Inferior parietal cortex (tissue), 1 donor: Measurements from ENCODE around the gene UBA5.

ENCODE experiments used
- DNase-seq: peaks from one replicate; pipeline ENCODE4 v3.0.0-alpha.2; 2016; ENCODE audit errors: extremely low spot score

The UBA5 gene

DNA sequence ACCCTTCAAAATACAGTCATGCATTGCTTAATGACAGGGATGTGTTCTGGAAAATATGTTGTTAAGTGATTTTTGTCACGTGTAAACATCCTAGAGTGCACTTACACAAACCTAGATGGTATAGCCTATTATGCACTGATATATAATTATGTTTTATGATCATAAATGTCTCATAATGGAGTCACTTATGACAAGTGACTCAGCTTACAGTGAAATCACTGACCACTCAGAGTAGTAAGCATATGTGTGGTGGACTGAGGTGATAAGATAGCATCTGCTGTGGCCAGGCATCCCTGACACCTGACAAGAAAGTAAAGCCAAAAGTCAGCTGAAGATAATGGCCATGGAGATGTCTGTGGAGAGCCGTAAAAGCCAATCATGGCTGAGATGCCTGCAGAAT lies 5.9 kb upstream of the UBA5 start:
- DNase-seq: no peak

DNA sequence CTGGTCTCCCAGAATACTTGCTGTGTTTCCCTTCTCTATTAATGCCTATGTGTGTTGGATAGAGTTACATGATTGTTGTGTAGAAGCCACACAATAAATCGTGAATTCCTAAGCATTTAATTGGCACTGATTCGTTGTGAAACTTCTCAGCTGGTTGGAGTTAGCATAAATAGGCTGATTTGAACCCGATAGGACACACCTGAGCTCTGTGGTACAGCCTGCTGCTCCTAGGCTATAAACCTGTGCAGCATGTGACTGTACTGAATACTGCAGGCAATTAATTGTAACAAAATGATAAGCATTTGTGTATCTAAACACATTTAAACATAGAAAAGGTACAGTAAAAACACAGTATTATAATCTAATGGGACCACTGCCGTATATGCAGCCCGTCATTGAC lies 5.4 kb upstream of the UBA5 start:
- DNase-seq: no peak

DNA sequence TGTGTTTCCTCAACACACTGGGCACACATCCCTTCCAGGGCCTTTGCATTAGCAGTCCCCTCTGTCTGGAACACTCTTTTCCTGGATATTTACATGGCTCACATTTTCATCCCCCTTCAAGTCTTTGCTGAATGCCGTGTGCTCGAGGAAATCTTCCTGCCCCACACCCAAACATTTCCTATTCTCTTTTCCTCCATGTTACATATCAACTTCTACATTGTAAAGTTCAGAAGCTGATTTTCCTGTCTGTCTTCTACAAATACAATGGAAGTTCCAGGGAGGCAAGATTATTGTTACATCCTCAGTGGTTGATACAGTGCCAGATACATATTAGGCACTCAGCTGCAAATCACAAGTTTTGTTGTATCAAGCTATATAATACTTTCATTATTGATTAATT lies 4.7 kb upstream of the UBA5 start:
- no peak for DNase-seq

DNA sequence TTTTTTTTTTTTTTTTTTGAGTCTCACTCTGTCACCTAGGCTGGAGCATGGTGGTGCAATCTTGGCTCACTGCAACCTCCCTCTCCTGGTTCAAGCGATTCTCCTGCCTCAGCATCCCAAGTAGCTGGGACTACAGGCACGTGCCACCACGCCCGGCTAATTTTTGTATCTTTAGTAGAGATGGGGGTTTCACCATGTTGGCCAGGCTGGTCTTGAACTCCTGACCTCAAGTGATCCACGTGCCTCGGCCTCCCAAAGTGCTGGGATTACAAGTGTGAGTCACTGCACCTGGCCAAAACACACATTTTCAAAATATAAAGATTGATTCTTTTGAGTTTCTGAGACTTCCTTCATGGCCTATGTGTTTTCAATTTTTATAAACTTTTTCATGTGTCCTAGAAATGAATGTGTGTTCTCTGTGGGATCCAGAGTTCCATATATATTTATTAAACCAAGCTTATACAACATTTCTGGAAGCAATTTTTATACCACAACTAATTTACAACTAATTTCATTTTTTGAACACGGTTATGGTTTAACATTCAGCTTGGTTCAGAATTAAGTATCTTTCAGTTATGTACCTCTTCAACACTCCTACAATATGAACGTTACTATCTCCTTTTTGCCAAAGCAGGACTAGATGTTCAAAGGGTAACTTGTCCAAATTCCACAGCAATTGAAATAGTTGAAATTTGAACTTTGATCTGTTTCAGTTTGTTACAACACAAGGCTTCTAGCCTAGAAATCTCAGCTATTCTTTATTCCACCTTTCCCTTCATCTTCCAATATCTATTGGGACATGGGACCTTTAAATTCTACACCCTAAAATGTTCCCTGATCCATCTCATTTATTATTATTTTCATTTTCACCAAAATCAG lies 2.0 kb upstream of the UBA5 start:
- DNase-seq: no peak

DNA sequence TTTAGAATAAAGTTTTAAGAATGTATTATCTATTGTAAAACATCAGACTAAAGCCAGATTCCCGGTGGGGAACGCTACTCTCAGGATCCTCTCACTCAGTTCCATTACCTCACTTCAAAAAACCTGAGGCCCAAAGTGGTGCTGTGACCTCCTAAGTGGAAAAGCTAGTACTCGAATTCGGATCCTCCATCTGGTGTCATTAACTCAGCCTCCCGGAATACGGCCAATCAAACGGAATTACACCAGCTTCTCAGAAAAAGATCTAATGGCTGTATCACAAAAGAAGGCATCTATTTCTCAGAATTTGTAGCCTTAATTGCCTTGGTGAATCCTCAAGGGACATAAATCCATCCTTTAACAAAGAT lies 1.1 kb upstream of the UBA5 start:
- no peak for DNase-seq

DNA sequence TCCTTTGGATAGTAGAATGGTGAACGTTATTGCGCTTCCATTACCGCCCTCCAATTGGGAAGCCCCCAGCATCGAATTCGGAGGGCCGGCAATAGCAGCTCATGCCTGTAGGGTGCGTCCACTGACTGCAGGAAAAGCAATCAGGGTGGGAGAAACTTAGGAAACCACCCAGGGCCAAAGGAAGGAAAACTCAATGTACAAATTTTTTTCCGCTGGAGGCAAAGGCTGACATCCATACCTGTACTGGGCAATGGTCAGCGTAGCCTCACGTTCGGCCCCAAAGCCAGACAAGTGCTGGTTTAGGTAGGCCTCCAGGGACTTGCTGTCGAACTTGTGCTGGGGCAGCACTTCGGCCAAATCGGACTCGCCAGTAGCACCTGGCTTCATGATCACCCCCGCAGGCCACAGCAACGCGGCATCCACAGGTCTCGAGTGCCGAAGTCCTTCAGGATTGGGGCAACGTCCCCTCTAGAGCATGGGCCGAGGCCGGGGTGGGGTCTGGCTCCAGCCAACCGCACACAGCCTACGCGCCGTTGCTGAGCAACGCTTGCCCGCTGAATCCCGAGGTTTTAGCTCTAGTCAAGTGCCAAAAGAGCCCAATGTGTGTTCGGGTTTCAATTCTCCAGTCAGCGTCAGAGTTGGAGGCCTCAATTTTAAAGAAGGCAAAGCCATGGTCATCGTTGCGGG lies 621 bp upstream of the UBA5 start, which contains the start of gene ACAD11:
TSS of gene ACAD11 (minus strand) at position 445 of the 687 bp plus-strand sequence. CDS start at position 387, 58 bp downstream.
- DNase-seq: peak; percentile 64

DNA sequence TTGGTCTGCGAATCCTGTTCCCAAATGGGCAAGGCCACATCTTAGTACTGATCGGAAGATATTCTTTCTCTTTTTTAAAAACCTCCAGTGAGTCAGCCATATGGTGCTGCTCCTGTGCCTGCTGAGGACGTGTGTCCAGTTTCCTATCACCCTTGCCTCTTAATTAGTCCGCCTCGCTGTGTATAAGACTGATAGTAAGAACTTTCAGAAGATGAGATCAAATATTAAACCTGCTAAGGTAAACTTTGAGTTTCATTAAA lies 612 bp downstream of the UBA5 start:
- DNase-seq: no peak

DNA sequence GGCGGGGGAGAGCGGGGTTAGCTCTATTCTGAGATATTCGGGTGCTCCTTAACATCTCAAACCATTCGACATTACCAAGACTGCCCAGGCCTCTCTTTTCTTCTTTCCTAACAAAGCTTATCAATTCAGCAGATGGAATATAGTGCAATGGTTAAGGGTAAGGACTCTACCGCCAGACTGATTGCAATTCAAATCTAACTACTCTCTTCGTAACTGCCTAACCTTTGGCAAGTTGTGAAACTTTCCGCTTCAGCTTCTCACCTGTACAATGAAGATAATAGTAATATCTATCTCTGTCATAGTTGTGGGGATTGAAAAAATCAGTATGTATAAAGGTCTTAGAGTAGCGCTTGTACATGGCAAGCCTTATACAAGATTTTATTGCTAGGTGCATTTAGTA lies 972 bp downstream of the UBA5 start:
- no peak for DNase-seq

DNA sequence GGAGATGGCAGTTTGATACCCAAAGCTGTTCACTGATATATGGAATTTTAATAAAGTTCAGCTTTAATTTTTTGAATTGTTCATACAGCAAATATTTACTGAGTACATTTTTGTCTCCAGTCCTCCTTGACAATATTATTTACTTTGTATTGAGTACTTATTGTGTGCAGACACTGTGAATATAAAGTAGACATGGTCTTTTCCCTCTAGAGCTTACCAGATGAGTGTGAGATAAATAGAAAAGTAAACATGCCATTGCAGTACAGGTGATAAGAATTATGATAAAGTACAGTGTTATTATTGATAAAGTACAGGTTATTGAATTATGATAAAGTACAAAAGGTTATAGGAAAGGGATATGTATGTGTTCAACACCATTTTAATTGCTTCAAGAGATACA lies 2.1 kb downstream of the UBA5 start:
- no peak for DNase-seq

DNA sequence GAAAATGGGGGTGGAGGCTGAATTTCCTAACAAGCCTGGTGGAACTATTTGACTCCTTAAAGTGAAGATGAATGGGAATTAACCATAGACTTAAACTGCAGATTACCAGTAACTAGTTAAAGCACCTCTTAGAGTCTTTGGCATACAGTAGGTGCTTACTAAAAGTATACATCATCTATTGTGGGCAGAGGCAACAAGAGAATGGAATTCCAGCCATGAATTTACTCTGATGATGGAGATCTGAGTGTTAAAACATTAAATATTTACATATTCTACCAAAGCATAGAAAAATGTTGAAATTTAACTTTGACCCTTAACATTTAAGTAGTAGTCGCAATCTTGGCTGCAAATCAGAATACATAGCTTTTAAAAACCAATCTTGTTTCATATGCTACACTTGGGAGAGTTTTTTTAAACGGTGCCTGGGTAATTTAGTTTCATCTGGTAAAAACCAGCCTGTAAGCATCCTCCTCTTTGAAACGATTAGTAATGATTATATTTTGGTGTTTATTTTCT lies 5.2 kb downstream of the UBA5 start:
- no peak for DNase-seq

DNA sequence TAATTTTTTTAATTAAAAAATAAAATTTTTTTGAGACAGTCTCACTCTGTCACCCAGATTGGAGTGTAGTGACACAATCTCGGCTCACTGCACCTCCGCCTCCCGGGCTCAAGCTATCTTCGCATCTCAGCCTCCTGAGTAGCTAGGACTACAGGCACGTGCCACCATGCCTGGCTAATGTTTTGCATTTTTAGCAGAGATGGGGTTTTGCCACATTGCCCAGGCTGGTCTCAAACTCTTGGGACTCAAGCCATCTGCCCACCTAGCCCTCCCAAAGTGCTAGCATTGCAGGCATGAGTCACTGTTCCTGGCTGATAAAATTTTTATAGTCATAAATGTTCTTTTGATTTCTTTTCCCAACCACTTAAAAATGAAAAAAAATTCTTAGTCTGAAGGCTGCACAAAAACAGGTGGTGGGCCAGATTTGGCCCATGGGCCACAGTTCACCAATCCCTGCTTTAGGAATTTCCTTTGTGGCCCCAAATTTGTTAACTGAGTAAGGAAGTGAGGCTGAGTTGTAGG lies 9.2 kb downstream of the UBA5 start:
- no peak for DNase-seq

DNA sequence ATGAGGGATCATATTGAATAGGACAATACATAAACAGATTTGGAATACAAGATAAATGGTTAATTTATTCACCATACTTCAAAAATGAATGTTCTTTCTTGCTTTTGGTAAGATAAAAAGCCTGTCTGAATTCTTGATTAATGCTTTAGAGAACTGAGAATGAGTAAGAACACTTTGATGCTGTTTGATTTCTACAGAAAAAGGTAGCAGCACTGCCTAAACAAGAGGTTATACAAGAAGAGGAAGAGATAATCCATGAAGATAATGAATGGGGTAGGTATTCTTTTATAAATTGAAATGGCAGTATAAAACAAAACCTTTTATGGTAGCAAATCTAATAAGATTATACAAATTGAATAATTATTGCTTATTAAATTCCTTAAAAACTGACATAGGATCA lies 15.3 kb downstream of the UBA5 start:
- DNase-seq: no peak

DNA sequence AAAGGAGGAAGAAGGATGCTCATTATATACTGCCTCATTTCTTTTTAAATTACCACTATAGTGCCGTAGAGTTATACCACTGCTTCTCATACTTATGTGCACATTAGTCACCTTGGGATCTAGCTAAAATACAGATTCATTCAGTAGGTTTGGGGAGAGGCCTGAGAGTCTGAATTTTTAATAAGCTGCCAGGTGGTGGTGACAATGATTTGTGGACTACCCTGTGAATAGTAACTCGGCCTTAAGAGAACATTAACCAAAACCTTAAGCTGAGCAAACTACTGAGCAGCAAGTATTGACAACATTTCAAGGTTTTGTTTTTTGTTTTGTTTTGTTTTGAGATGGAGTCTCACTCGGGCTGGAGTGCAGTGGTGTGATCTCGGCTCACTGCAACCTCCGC lies 19.8 kb downstream of the UBA5 start:
- no peak for DNase-seq

DNA sequence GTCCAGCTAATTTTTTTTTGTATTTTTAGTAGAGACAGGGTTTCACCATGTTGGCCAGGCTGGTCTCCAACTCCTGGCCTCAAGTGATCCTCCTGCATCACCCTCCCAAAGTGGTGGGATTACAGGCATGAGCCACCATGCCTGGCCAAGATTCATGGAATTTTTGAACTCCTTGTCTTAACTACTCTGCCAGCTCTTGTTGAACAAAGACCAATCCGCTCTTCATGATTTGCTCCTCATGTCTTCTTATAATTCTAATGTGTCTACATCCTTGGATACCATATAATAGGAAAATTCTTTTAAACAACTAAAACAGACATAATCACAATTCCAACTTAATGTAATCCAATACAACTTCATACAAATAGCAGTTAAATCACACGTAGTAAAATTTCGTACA lies 21.3 kb downstream of the UBA5 start:
- DNase-seq: no peak

DNA sequence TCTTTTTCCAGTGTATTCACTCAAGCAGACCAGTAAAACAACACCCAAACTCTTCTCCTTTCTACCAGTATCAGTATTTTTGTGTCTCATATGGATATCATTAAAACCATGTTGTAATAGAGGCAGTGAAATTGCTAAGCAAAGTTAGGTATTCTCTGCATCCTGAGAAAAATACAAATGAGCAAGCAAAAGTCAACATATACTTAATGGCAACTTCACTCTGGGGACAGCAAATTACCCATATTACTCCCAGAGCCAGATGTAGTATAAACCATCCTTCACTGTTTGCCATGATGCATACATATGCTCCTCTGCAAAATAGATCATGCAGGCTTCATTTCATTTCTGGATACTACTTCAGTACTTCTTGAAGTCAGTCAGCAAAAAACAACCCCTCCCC lies 22.1 kb downstream of the UBA5 start:
- DNase-seq: no peak

DNA sequence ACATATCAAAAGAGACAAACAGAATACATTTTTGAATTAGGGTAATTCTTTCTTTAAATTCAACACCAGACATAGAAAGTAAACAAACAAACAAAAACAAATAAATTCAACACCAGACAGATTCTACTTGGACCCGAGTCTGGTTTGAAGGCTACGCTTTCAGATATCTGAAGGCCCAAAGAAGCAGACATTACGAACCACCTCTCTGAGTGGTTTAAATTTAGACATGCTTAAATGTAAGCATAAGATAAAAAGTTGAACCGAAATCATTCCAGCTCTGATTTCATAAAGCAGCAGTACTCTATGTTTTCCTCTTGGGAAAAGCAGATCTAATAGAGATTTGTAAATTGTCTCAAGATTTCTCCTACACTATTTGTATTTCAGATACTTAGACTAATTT lies 29.9 kb downstream of the UBA5 start:
- no peak for DNase-seq

DNA sequence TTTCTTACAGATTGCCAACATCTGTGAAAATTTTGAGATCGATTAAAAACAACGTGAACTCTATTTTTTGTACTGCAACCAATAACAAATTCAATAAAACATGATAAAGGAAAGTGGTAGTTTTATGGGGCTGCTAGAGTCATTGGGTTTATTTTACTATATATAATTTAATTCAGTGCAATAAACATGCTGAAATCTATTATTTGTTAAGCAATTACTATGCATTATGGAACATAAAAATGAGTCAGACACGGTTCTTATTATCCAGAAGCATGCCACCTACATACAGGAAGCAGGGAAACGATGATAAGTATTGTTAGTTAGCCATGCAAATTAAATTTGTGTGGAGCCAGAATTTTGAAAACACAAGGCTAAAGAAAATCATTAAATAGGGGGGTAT lies 34.9 kb downstream of the UBA5 start:
- DNase-seq: no peak

DNA sequence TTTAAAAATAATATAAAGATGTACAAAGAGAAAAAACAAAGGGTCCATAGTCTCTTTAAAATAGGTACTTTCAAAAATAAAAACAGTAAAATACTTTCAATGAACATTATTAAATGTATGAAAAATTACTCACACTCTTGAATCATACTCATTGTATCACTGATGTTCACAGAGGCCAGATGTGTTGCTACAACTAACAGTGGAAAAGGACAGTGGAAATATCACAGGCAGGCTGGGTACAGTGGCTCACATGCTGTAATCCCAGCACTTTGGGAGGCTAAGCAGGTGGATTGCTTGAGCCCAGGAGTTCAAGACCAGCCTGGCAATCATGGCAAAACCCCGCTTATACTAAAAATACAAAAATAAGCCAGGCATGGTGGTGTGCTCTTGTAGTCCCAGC lies 35.3 kb downstream of the UBA5 start:
- no peak for DNase-seq

DNA sequence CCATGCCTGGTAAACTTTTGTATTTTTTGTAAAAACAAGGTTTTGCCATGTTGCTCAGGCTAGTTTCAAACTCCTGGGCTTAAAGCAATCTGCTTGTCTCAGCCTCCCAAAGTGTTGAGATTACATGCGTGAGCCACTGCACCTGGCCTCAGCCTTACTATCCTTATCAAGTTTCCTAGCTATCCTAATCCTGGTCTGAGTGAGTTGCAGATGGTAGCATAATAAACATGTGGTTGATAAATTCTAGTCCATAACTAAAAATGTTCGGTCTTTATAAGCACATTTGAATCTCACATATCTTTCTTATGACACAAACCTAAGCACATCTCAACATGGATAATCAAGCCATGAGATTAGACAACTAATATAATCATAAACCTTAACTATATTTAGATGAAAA lies 43.6 kb downstream of the UBA5 start:
- DNase-seq: no peak

DNA sequence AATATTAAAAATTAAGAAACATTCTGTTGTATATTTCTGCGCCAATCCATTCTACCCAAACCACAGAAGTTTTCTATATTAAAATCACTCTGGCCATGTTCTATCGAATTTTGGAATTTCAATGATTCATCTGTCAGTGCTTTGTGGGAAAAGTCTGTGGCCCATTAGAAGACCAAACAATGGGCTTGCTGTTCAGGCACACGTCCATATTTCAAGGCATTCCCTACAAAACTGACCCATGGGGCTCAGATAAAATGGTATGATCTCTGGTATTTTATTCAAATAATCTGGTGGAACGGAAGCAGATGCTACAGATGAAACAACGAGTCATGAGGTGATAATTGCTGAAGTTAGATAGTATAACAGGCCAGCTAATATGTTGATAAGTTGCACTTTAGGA lies 49.6 kb downstream of the UBA5 start:
- DNase-seq: no peak

DNA sequence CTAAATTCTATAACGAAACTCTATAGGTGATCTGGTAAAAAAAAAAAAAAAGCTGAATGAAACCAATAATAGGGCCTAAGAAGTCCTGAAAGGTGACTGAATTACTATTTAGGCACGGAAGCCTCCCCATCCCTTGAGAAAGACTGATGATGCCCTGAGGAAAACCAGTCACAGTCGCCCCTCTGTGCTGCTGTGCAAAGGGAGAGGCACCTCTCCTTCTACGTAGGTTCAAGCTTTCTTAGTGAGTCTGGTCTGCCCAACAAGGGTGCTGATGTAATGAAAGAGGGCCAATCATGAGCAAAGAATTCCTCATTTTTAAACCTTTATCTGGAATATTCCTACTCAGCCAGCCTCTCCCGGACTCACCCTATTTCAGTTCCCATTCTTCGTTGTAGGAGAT lies 50.2 kb downstream of the UBA5 start:
- no peak for DNase-seq

DNA sequence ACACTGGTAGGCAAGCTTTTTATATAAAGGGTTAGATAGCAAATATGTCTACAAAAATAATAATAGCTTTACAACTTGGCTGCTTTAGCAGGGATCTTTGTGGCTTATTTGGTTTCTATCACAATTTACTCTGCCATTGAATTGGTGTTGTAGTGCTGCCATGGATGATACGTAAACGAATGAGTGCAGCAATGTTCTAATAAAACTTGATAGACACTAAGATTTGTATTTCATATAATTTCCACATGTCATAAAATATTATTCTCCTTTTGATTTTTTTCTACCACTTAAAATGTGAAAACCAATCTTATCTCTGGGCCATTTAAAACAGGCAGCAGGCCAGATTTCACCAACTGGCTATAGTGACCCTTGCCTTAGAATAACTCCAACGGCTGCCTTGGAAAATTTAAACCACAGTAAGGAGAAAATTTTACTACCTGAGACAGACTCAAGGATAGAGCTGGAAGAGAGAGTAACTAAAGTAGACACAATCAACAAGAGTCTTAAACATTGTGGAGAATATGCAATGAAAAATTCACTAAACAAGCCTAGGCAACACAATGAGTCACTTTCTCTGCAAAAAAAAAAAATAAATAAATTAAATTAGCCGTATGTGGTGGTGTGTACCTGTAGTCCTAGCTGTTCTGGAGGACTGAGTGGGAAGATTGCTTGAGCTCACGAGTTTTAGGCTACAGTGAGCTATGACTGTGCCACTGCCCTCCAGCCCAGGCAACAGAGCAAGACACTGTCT lies 54.0 kb downstream of the UBA5 start:
- DNase-seq: no peak

DNA sequence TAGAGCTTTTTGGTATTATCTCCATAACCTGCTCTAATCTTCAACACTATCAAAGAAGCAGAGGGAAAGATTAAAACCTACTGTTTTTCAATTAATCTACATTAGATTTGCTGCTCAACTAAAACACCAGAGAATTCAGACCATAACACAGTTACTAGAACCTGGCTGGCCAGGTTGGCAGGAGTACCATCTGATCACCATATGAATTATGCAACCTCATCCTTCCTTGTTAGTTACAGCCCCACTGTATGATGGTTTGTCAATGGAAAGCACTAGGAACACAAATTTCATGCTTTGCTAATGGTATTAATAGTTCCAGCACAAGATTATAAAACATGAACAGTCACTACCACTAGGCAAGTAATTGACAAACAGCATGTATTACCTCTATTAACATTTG lies 56.2 kb downstream of the UBA5 start:
- DNase-seq: no peak
